Renal pelvis (tissue), 4 donors: ENCODE results near the gene LIN52. TPM values are rescaled to one million over a fixed set of nuclear protein-coding genes. Genes with fewer than 3 reads are reported as not detected.

Experiments used
- DNase-seq: peaks from one replicate; pipeline ENCODE4 v3.0.0-alpha.2; 2013
- polyA plus RNA-seq, 3 donors: library from polyadenylated mRNA; unstranded; fragments of 120-200 nt; gene quantifications; one replicate each; pipeline ENCODE4 v1.2.1, GENCODE V29; 2013; ENCODE audit not compliant: insufficient read length in 3 of 3

Gene LIN52
- polyA plus RNA-seq, 3 donors, result 15.1 to 18.4 (median 17.3) TPM

DNA sequence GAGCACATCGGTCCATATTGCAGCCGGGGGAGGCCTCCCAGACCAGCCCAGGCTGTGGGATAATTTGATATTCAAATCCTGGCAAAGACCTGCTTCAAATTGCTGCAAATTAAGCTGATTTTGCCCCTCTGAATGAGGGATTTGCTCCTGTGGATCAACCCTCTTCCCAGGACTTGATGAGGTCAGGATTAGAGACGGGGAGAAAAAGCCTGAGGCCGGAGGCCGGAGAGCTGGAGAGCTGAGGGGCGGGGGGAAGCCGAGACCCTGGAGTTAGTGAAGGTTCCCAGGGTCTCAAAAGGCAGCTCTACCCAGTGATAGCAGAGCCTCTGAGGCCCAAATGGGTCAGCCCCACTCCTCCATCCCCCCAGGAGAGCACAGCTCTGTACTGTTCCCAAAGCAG is 137.0 kb downstream of the LIN52 start:
- DNase-seq, result no peak

DNA sequence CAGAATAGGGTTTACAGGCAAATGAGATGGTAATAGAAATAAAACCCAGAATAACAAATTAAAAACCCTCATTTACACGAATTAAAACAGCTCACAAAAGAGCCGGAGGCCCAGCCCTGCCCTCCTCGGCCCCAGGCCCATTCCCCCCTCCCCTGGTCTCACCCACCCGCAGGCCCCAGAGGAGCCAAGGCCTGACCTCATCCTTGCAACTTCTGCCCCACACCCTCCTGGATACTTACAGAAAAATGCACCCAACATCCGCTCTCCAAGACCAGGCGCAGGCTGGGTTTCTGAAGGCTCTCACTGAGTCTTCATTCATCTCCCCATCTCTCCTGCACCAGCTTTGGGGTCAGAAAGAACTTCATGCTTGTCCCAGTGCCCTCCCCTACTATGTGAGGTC is 138.3 kb downstream of the LIN52 start:
- DNase-seq, result no peak

DNA sequence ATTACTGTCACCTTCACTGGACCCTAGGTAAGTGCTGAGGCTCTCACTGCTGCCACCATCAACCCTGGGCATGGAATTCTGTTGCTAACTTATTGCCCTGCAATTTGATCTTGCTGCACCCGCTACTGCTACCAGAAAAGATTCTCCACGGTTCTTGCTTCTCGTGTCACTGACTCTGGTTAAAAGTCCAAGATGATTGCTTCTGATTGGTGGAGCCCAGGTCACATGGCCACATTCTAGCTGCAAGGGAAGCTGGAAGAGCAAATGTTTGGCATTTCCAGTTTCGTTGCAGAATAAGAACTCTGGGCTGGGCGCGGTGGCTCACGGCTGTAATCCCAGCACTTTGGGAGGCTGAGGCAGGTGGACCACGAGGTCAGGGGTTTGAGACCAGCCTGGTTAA is 147.0 kb downstream of the LIN52 start:
- DNase-seq, result no peak

DNA sequence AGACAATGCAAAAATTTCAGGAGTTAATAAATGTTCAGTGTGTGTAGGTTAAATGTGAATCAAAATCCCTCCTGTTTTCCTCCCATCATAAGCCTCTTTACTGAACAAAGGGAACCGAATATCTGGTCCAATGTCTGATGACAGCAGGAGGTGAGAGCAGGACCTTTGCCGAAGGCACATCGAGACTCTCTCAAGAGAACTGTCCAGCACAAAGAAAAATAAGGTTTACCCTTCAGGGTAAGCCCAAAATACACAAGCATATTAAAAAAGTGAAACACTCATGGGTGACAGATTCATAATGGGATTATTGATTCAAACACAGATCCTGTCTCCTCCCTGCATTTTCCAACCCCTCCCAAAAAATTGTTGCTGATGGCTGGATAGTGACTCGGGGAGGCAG is 150.3 kb downstream of the LIN52 start:
- no peak for DNase-seq

DNA sequence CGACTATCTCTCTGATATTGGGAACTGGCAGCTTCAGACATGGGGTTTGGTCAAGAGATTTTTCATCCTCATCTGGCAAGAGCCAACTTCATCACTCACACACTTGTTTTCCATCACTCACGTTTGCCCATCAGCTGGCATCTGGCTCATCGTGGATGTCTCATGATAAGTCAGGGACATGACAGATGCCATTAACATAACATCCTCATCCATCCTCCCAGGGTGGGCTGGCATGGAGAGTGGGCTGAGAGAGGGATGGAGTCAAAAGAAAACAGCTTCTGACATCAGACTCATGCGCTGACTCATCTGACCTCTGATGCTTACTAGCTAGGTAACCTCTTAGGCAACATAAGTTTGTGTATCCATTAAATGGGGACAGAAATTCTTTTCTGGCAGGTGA is 152.7 kb downstream of the LIN52 start:
- no peak for DNase-seq

DNA sequence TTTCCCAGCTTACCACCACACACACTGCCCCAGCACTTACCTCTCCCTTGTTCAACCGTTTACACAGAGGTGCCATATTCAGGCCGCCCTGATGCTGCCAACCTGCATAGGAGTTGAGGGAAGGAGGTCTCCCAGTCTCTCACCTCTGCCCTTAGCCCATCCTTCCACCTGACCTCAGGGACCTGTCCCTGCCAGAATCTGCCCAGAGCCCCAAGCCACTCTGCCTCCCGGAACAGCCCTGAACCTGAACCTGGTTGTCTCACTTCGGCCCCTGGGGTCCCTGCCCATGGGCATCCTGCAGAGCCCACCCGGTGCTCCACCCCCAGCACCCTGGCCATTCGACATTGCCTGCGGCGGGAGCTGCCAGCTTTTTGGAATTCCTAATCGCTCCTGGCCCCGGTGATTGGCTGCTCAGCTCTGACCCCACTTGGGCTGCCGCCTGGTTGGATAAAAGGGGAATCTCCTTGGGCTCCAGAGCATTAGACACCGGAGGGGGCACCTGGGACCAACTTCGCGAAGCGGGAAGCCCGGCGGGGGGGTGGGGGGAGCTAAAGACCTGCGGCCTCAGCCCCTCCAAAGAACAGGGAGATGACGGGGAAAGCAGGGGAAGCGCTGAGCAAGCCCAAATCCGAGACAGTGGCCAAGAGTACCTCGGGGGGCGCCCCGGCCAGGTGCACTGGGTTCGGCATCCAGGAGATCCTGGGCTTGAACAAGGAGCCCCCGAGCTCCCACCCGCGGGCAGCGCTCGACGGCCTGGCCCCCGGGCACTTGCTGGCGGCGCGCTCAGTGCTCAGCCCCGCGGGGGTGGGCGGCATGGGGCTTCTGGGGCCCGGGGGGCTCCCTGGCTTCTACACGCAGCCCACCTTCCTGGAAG is 154.5 kb downstream of the LIN52 start, which contains the start of gene VSX2:
TSS of gene VSX2 (plus strand) at position 476 of the 874 bp plus-strand sequence. CDS start at position 589, 113 bp downstream.
- no peak for DNase-seq

DNA sequence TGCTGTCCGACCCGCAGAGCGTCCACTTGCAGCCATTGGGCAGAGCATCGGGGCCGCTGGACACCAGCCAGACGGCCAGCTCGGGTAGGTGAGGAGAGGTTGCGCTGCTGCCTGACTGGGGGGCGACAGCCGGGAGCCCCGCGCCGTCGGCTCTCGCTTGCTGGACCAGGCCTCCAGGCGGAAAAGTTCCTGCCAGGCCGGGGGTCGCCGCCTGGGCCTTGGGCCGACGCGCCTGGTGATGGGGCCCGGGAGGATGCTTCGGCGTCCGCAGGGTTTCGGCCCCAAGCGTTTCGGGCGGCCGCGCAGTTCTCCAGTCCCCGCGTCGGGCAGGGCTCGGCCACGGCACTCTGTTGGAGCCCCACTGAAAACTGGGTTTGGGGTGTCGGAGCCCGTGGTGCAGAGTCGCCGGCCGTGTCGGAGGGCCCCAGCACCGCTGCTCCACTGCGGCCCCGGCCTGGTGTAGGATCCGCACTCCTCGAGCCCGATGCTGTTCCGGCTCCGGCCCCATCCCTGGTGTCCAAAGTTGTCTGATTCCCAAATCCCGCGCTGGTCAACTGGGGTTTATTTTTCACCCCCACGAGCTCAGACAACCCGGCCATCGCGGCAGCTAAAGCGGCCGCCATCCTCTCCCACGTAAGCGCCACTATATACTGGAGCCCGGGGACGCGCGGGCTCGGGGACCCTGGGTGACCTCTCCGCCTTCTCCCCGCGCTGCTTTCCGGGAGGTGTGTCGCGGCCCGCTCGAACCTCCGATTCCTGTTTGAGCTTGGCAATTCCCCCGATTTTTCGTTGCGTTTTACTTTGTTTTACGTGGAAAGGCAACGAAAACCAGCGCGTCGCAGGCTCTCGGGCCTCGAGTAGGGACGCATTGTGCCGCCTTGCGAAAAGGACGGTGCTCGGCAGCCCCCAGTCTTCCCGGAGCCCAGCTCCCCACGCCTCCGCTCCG is 155.4 kb downstream of the LIN52 start:
- DNase-seq, result no peak

DNA sequence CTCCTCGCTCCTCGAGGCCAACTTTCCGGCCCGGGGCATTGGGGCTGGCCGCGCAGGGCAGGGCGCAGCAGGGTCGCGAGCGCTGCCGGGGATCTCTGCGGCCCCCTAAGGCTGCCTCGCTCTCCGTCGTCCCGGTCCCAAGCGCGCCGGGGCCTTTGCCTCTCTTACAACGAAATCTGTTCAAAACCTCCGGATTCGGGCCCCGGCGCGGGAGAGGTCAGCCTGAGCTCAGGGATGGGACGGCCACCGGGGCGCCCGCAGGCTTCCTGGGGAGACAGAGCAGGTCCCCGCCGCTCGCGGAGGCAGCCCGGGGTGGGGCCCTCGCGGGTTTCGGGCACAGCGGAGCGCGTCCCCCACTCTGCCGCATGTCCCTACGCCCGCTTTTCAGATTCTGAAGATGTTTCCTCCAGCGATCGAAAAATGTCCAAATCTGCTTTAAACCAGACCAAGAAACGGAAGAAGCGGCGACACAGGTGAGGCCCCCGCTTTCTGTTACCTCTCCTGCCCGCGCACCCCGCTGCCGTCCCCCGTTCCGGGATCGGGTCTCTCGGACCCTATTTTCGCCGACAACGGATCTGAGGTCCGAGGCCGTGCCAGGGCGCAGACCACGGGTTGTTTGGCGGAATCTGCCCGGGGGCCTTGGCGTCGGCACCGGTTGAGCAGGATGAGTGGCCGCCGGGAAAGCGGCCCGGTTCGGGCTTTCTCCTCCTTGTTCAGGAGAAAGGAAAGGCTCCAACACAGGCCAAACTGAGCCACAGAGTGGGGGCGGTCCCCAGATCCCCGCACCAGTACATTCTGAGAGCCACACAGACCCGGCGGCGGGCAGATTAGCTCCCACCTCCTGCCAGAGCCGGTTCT is 156.3 kb downstream of the LIN52 start:
- no peak for DNase-seq

DNA sequence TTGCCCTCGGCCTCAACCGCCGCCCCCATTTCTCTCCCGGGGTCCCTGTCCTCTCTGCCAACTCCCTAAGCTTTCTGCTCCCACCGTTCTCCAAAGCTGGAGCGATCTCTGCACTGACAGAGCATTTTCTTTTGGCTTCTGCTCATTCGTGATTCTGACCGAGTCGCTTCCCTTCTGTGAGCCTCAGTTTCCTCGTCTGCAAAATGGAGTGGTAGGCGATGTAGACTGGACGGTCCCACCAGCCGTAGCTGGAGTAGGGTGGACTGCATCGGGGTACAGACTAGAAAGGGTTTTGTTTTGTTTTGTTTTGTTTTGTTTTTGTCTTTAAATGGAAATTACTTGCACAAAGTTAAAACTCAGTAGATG is 156.9 kb downstream of the LIN52 start:
- no peak for DNase-seq

DNA sequence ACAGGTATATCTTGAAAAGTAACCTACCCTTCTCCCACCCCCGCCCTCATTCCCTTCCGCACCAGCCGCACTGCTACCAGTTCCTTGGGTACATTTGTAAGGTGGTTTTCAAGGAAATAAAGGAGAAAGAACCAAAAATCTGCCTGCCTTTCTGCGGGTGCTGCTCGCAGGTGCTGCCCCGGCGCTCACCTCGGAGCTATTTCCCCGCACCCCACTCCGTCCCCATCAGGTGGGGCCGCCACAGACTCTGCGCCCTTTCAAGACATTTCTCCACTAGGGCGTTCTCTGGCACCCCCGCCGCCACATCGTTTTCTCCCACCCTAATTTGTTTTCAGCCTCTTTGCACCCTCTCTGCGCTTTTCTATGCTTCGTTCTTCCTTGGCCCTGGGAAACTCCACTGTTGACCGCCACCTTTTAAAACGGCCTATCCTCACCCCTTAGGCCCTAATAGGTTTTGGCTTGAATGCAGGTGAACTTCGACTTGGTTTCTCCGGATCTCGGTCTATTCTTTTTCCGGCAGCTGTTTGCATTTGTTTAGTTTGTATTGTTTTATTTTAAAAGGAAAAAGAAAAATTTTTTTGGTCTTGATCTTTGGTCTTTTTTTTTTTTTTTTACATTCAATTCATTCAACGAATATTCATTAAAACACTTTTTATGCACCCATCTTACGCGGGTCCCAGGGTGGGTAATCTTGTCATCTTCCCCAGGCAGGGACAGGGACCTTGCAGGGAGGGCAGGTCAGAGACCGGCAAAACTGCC is 157.4 kb downstream of the LIN52 start:
- no peak for DNase-seq

DNA sequence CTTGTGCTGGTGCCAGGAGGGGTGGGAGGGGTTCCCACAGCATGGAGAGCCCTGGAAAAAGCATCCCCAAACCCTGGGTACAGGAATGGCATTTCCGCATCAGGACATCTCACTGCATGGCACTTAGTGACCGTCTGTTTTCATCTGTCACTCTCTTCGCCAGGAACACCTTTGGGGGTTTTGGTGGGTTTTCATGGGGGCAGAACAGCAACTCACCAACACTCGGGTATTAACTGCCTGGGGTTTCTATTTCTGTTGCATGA is 158.0 kb downstream of the LIN52 start:
- no peak for DNase-seq

DNA sequence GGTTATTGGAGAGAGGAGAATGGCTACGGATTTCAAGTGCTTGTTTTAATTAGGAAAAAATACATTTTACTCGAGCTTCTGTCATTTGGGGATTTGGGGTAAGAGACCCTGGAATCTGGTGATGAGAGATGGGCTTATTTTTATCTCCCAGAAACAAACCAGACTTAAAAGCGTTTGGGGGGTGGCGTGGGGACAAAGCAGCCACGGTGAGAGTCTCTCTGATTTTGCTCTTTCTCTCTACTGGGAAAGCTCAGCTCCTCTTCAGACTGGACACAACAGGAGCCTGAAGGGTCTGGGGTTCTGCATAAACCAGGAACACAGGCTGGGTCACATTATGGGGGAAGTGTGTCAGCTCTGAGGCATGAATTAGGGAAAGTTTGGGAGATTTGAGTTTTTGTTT is 158.3 kb downstream of the LIN52 start:
- DNase-seq, result no peak

DNA sequence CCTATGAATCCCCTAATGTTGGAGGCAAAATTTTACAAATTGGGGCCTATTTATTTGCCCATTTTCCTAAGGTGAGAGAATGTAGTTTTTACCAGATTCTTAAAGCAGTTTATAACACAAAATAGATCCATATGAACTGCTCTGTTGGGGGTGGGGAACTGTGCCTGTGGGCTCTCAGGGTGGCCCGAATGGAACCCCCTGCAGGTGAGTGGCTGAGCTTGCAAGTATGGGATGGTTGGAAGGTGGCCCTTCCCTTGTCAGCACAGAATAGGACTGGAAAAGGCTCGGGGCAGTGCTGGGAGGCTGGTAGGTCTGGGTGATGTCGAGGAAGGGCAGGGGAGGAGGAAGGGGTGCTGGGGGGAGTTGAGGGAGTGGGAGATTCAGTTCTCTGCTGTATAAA is 159.4 kb downstream of the LIN52 start:
- no peak for DNase-seq

DNA sequence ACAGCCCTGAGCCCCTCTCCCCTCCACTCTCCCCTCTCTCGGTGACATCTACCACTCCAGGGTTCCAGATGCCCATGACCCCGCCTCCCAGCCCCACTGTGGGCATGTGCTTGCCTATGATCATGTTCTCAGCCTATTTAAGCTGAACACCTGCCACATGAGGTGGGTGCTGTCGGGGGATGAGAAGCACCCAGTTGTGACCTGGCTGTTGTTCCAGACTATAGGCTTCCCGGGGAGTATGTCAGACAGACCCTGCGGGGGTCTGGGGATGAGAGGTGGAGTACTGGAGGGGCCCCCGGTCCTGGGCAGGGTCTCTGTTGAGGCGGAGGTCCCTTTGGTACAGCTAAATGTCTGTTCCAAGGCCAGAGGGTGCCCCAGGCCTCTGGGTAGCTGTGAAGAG is 160.5 kb downstream of the LIN52 start:
- DNase-seq, result no peak

DNA sequence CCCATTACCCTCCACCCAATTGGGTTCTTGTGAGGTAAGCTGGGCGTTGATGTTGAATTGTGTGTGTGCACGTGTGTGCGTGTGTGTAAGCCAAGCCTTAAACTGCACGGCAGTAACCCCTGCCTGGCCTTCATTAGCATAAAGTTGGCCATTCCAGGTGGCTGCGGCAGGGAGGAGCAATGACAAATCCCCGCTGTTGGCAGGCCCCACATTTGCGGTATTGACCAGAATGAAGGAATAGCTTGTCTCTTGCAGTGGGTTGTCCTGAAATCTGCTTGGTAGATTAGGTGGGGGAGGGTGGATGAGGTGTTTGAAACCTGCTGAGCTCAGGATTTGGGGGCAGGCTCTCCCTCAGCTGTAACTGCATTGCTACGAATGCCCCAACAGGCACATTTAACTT is 161.8 kb downstream of the LIN52 start:
- DNase-seq, result no peak

DNA sequence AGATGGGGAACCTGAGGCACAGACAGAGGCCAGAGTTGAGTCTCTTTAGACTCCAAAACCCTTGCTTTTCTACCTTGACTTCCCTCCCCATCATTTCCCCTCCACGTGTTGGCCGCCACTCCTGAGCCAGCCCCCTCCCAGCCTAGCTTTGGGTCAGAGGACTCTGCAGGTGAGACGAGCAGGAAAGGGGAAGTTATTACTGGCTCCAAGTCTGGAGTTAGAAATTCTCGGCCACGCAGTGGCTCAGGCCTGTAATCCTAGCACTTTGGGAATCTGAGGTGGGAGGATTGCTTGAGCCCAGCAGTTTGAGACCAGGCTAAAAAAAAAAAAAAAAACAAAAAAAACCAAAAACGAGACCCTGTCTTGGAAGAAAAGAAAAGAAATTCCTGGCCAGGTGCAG is 163.3 kb downstream of the LIN52 start:
- no peak for DNase-seq

DNA sequence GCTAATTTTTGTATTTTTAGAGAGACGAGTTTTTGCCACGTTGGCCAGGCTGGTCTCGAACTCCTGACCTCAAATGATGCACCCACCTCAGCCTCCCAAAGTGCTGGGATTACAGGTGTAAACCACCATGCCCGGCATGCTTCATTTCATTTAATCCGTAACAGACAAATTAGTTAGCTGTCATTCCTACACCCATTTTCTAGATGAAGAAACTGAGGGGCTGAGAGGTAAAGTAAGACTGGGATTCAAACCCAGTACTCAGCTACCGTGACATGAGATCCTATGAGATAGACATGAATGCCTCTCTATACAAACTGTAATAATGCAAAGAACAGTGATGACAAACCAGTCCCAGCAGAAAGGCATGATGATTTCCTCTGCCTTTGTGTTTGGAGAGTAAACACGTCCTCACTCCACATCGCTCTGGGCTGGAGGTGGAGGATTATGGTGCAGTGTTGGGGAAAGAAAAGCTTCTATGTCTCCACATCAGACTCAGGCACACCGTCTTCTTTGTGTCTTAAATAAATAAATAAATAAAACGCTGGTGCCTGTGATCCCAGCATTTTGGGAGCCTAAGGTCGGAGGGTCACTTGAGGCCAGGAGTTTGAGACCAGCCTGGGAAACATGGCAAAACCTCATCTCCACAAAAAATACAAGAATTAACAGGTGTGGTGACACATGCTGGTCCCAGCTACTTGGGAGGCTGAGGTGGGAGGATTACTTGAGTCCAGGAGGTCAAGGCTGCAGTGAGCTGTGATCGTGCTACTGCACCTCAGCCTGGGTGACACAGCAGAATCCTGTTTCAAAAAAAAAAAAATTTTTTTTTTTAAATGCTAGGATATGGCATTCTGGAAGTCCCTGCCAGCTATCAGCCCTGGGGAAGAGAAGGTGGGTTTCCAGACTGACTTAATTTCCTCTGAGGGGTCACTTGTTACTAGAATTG is 164.9 kb downstream of the LIN52 start:
- no peak for DNase-seq
